ENCODE results near the gene UQCC2.

Gene UQCC2

GRCh38 chr6:33738153-33738552 lies 26.7 kb upstream of the UQCC2 start:
- no peak for DNase-seq
- TF ChIP-seq GATA1 (IDR thresholded peaks at IDR 0.05; ENCODE audit: low read depth, low read length) (no peak), POLR2A (IDR thresholded peaks at IDR 0.05; ENCODE audit: low read length) (no peak)

- no peak for TF ChIP-seq GATA1 (IDR thresholded peaks at IDR 0.05; ENCODE audit: low read depth, low read length)
- no peak for TF ChIP-seq POLR2A (IDR thresholded peaks at IDR 0.05; ENCODE audit: low read length)
- DNase-seq = no peak
Measured at GRCh38 chr6:33737267-33738026, 25.9 kb upstream of the UQCC2 start.

GRCh38 chr6:33735216-33735615 lies 23.7 kb upstream of the UQCC2 start:
- TF ChIP-seq GATA1 (IDR thresholded peaks at IDR 0.05; ENCODE audit: low read depth, low read length) = no peak
- TF ChIP-seq POLR2A (IDR thresholded peaks at IDR 0.05; ENCODE audit: low read length) = no peak
- DNase-seq = no peak

GRCh38 chr6:33733709-33734007 lies 22.2 kb upstream of the UQCC2 start:
- DNase-seq = no peak
- TF ChIP-seq GATA1 (IDR thresholded peaks at IDR 0.05; ENCODE audit: low read depth, low read length) = no peak
- no peak for TF ChIP-seq POLR2A (IDR thresholded peaks at IDR 0.05; ENCODE audit: low read length)

GRCh38 chr6:33732817-33733708 lies 21.6 kb upstream of the UQCC2 start:
- DNase-seq = no peak

GRCh38 chr6:33732385-33732784 lies 20.9 kb upstream of the UQCC2 start:
- DNase-seq = no peak
- TF ChIP-seq GATA1 (IDR thresholded peaks at IDR 0.05; ENCODE audit: low read depth, low read length) = no peak
- TF ChIP-seq POLR2A (IDR thresholded peaks at IDR 0.05; ENCODE audit: low read length) = no peak

More at GRCh38 chr6:33732817-33733708, 21.6 kb upstream of the UQCC2 start:
- TF ChIP-seq GATA1 (IDR thresholded peaks at IDR 0.05; ENCODE audit: low read depth, low read length) = no peak
- no peak for TF ChIP-seq POLR2A (IDR thresholded peaks at IDR 0.05; ENCODE audit: low read length)

- DNase-seq = no peak
- TF ChIP-seq GATA1 (IDR thresholded peaks at IDR 0.05; ENCODE audit: low read depth, low read length) (no peak), POLR2A (IDR thresholded peaks at IDR 0.05; ENCODE audit: low read length) (no peak)
Measured at GRCh38 chr6:33731751-33732282, 20.3 kb upstream of the UQCC2 start.

- no peak for DNase-seq
- TF ChIP-seq GATA1 (IDR thresholded peaks at IDR 0.05; ENCODE audit: low read depth, low read length) = no peak
- TF ChIP-seq POLR2A (IDR thresholded peaks at IDR 0.05; ENCODE audit: low read length) = no peak
Measured at GRCh38 chr6:33731035-33731434, 19.5 kb upstream of the UQCC2 start.

- TF ChIP-seq POLR2A (IDR thresholded peaks at IDR 0.05; ENCODE audit: low read length) = no peak
- no peak for TF ChIP-seq GATA1 (IDR thresholded peaks at IDR 0.05; ENCODE audit: low read depth, low read length)
- DNase-seq = no peak
Measured at GRCh38 chr6:33730611-33731010, 19.1 kb upstream of the UQCC2 start.

- DNase-seq = no peak
- TF ChIP-seq GATA1 (IDR thresholded peaks at IDR 0.05; ENCODE audit: low read depth, low read length) = no peak
- no peak for TF ChIP-seq POLR2A (IDR thresholded peaks at IDR 0.05; ENCODE audit: low read length)
Measured at GRCh38 chr6:33729059-33729458, 17.6 kb upstream of the UQCC2 start.

GRCh38 chr6:33728438-33728837 lies 16.9 kb upstream of the UQCC2 start:
- DNase-seq = no peak
- no peak for TF ChIP-seq GATA1 (IDR thresholded peaks at IDR 0.05; ENCODE audit: low read depth, low read length)
- TF ChIP-seq POLR2A (IDR thresholded peaks at IDR 0.05; ENCODE audit: low read length) = no peak

- no peak for TF ChIP-seq GATA1 (IDR thresholded peaks at IDR 0.05; ENCODE audit: low read depth, low read length)
- no peak for TF ChIP-seq POLR2A (IDR thresholded peaks at IDR 0.05; ENCODE audit: low read length)
- no peak for DNase-seq
Measured at GRCh38 chr6:33727932-33728331, 16.4 kb upstream of the UQCC2 start.

- no peak for DNase-seq
- TF ChIP-seq POLR2A (IDR thresholded peaks at IDR 0.05; ENCODE audit: low read length) = no peak
Measured at GRCh38 chr6:33727126-33727525, 15.6 kb upstream of the UQCC2 start.

GRCh38 chr6:33726696-33727095 lies 15.2 kb upstream of the UQCC2 start:
- DNase-seq = no peak
- TF ChIP-seq POLR2A (IDR thresholded peaks at IDR 0.05; ENCODE audit: low read length) (no peak), GATA1 (IDR thresholded peaks at IDR 0.05; ENCODE audit: low read depth, low read length) (no peak)

Data from erythroblast (primary cell).